Adrenal gland (tissue), 12 donors: Measurements from ENCODE around the gene CEP131. TPM values are rescaled to one million over a fixed set of nuclear protein-coding genes. Genes with fewer than 3 reads are reported as not detected.

Source experiments
- DNase-seq, 7 donors: peaks; one replicate each; pipeline ENCODE4 v3.0.0-alpha.2; 2019 to 2020
- H3K27ac ChIP-seq, 5 donors: fragments of 200-600 bp; sonication (generic) in 4 of 5; 1 replicate in 3 of 5; 2 replicates in 2 of 5; pipeline versions ENCODE4 v1.5.1 to v1.8.0; 2016 to 2020; ENCODE audit warnings: mild to moderate bottlenecking in 1 of 5
- H3K27me3 ChIP-seq: fragments of 200-600 bp; 2 replicates; pipeline ENCODE4 v1.8.0; 2021
- H3K36me3 ChIP-seq, 2 donors: fragments of 200-600 bp; replicated peaks in 1 of 2; 1 replicate in 1 of 2; 2 replicates in 1 of 2; pipeline versions ENCODE4 v1.5.1 to v1.8.0; 2018 to 2022
- H3K4me1 ChIP-seq, 2 donors: fragments of 200-600 bp; replicated peaks in 1 of 2; 1 replicate in 1 of 2; 2 replicates in 1 of 2; pipeline versions ENCODE4 v1.5.1 to v1.8.0; 2018 to 2021
- H3K4me3 ChIP-seq, 4 donors: fragments of 200-600 bp; sonication (generic) in 3 of 4; one replicate each; pipeline ENCODE4 v1.5.1; 2016 to 2018
- H3K9me3 ChIP-seq, 3 donors: fragments of 200-600 bp; sonication (generic) in 1 of 3; replicated peaks in 1 of 3; 1 replicate in 2 of 3; 2 replicates in 1 of 3; pipeline versions ENCODE4 v1.5.1 to v1.8.0; 2016 to 2021
- CTCF ChIP-seq, 6 experiments: fragments of 450-650 bp in 4 of 6; fragments of 200-600 bp in 2 of 6; sonication (generic) in 1 of 6; IDR thresholded peaks; 1 replicate in 5 of 6; 2 replicates in 1 of 6; pipeline versions ENCODE4 v1.5.1 to v1.8.0; 2016 to 2021; ENCODE audit warnings: antibody characterized with exemption in 6 of 6, mild to moderate bottlenecking in 2 of 6, moderate library complexity in 1 of 6
- POLR2A ChIP-seq, 2 donors: fragments of 450-650 bp; IDR thresholded peaks; one replicate each; pipeline ENCODE4 v1.6.1; 2017; ENCODE audit warnings: antibody characterized with exemption in 2 of 2, mild to moderate bottlenecking in 2 of 2, moderate library complexity in 1 of 2
- WGBS, 4 donors: extraction: QIAGEN DNeasy Blood & Tissue Kit in 2 of 4; methylation state at CpG; one replicate each; pipeline versions ENCODE4 v1.1.5 to v1.1.7; 2013 to 2017; 5-methylcytosine and 5-hydroxymethylcytosine counted together
- intact Hi-C, 2 donors: fragments of 100-400 bp; cut with DNase I; formaldehyde crosslinking; loops; one replicate each; pipeline versions ENCODE4 v1.14.1 to v1.15.0; 2022 to 2023
- polyA plus RNA-seq, 3 donors: library from polyadenylated mRNA; stranded (reverse); fragments of 200-250 nt in 2 of 3; fragments of 350-450 nt in 1 of 3; fragmentation: Illumina TruSeq in 1 of 3; extraction: RNeasy Lipid Tissue Mini Kit (QIAGEN cat#74804) in 1 of 3; gene quantifications; one replicate each; pipeline ENCODE4 v1.2.3, GENCODE V29; 2013 to 2014
- total RNA-seq, 9 donors: library from RNA; depleted of rRNA in 4 of 9; stranded (reverse); fragments of >200 nt in 4 of 9; fragments of 120-200 nt in 1 of 9; fragmentation: NEBNext Ultra II Directional in 1 of 9; extraction: Animal tissue kit (Norgen Biotek cat#: 25700) in 1 of 9; gene quantifications; one replicate each; pipeline versions ENCODE4 v1.1.0 to v1.2.4, GENCODE V29; 2013 to 2023
- donor health status: healthy with polysubstance abuse.
- donor health status: Bipolar disorder and iron deficiency.
- donor health status: DM: yes; HTN: yes; CAD: no.
- donor health status: DM: no; HTN: no; CAD: no.
- donor health status: DM: no; HTN: no; CAD: no.
- donor health status: DM: yes; HTN: yes; CAD: no.

CEP131 gene
- total and polyA plus RNA-seq, 12 donors = 0.81 to 55.8 (median 8.2) TPM

DNA sequence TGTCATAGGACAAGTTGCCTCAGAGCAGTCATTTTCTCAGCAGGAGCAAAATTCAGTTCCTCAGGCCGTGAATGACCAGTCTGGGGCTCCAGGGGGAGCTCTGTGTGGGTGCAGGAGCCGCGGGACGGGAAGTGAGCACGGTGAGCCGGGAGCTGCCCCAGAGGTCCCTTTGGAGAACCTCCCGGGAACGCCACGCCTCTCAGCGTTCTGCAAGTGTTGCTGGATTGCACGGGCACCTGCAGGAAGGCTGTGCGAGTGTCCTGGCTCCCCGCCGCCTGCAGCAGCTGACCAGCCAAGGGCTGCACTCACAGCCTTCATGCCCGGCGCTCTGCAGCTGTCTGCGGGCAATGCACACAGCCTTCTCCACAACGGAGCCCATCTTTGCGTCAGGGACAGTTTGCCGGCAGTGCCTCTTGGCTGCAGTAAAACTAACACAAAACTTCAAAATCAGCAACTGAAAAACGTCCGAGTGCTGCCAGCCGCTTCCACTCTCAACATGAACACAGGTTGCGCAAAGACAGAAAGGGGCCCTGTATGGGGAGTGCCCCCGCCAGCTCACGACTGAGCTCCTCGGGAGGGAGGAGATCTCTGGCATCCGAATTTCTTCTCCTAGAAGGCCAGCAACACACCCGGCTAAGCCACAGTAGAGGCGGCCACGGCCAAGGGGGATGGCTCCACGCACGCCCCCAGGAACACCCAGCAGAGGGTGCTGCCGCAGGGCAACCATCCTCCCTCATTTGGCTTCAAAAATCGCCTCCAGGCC is 32.4 kb upstream of the CEP131 start:
- intact Hi-C loops = loop anchor here (5.0 kb wide), 3 partner anchors 227 to 342 kb away; no protein-coding TSS in a partner anchor
- Histone ChIP-seq H3K27ac (peak overlapping the region in 2 of 5 donors; percentile 17 to 39), H3K9me3 (no peaks in the 10 kb centered on the region), H3K4me3 (no peak overlapping the region), H3K36me3 (peaks cover 0 to 60% of the 10 kb centered on the region in 2 donors), H3K4me1 (peaks cover 0 to 15% of the 10 kb centered on the region in 2 donors), H3K27me3 (no peaks in the 10 kb centered on the region)
- peak; percentile 47 to 90 (median 50) for DNase-seq
- no peak for TF ChIP-seq POLR2A (IDR thresholded peaks at IDR 0.05)
- TF ChIP-seq CTCF (IDR thresholded peaks at IDR 0.05) = peak in 5 of 6 experiments; percentile 22 to 55 (median 43)
- WGBS, 4 donors = 60 to 78% (median 61%) methylated on average over 13 to 35 of the region's 35 CpGs

DNA sequence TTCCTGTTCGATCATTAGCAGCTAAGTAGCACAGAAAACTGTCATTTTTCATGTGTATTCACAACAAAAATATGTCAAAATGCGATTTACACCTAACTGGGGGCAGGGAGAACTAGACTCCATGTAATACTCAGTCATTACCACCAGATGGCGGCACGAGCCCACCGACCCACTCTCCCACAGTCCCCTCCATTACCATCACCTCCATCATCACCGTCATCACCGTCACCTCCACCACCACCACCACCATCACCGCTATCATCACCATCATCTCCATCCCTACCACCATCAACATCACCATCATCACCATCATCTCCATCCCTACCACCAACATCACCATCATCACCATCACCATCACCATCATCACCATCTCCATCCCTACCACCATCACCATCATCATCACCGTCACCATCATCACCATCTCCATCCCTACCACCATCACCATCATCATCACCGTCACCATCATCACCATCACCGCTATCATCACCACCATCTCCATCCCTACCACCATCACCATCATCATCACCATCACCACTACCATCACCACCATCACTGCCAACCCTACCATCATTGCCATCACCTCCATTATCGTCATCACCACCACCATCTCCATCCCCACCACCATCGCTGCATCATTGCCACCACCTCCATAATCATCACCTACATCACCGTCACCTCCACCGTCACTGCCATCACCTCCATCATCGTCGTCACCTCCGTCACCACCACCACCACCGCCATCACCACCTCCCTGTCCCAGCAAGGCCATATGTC is 30.8 kb upstream of the CEP131 start:
- Histone ChIP-seq H3K4me1 (peaks cover 0 to 15% of the 10 kb centered on the region in 2 donors), H3K27me3 (no peaks in the 10 kb centered on the region), H3K4me3 (no peak overlapping the region), H3K9me3 (no peaks in the 10 kb centered on the region), H3K36me3 (peaks cover 0 to 53% of the 10 kb centered on the region in 2 donors), H3K27ac (peak overlapping the region in 1 of 5 donors; percentile 59)
- intact Hi-C loops = loop anchor here (5.0 kb wide), 2 partner anchors 234 to 344 kb away; no protein-coding TSS in a partner anchor
- peak; percentile 65 to 97 (median 84) for TF ChIP-seq CTCF (IDR thresholded peaks at IDR 0.05)
- no peak for TF ChIP-seq POLR2A (IDR thresholded peaks at IDR 0.05)
- 59 to 62% (median 60%) methylated on average over 19 of the region's 19 CpGs for WGBS, 4 donors
- peak in 3 of 7 donors; percentile 52 to 81 (median 55) for DNase-seq

GRCh38 chr17:81252987-81253329 is 30.2 kb upstream of the CEP131 start:
- H3K9me3 ChIP-seq = no peaks in the 10 kb centered on the region
- H3K27me3 ChIP-seq = no peaks in the 10 kb centered on the region
- peaks cover 0 to 47% of the 10 kb centered on the region in 2 donors for H3K36me3 ChIP-seq
- TF ChIP-seq CTCF (IDR thresholded peaks at IDR 0.05) (no peak), POLR2A (IDR thresholded peaks at IDR 0.05) (no peak)
- no peak overlapping the region for H3K4me3 ChIP-seq
- peak overlapping the region in 1 of 5 donors; percentile 59 for H3K27ac ChIP-seq
- 49 to 79% (median 70%) methylated on average over 7 to 15 of the region's 15 CpGs for WGBS, 4 donors
- DNase-seq = no peak
- H3K4me1 ChIP-seq = peaks cover 0 to 15% of the 10 kb centered on the region in 2 donors
- intact Hi-C loops = loop anchor here (5.0 kb wide), 2 partner anchors 234 to 344 kb away; no protein-coding TSS in a partner anchor
